Stimulated activated naive CD4-positive, alpha-beta T cell (primary cell): ENCODE measurements around the gene ZBTB45.
A peak's percentile ranks its signal among the peaks of the same experiment; 100 is the strongest.

Source experiments
- DNase-seq, 6 experiments: peaks; one replicate each; lab custom pipeline; 2025; lab: John Stamatoyannopoulos, UW

Gene ZBTB45

GRCh38 chr19:58519355-58520256, at the start of gene ZBTB45:
TSS of gene ZBTB45 (minus strand) at chr19:58519810. CDS start at chr19:58517673, 2,137 bp downstream.
- DNase-seq: peak; percentile 79 to 95 (median 88)

- no peak for DNase-seq
Measured at GRCh38 chr19:58568453-58569130, 49.0 kb upstream of the ZBTB45 start.

- no peak for DNase-seq
Measured at GRCh38 chr19:58566989-58567388, 47.4 kb upstream of the ZBTB45 start.

GRCh38 chr19:58563823-58564222, 44.2 kb upstream of the ZBTB45 start:
- DNase-seq: no peak

GRCh38 chr19:58563034-58563573, 43.5 kb upstream of the ZBTB45 start:
- no peak for DNase-seq

GRCh38 chr19:58562122-58563033, 42.8 kb upstream of the ZBTB45 start:
- DNase-seq: no peak

GRCh38 chr19:58561373-58562121, 41.9 kb upstream of the ZBTB45 start:
- no peak for DNase-seq

GRCh38 chr19:58560921-58561320, 41.3 kb upstream of the ZBTB45 start:
- DNase-seq: no peak

GRCh38 chr19:58560007-58560887, 40.6 kb upstream of the ZBTB45 start:
- no peak for DNase-seq

GRCh38 chr19:58559275-58560006, 39.8 kb upstream of the ZBTB45 start:
- DNase-seq: no peak

GRCh38 chr19:58558623-58559274, 39.1 kb upstream of the ZBTB45 start:
- no peak for DNase-seq

GRCh38 chr19:58558066-58558622, 38.5 kb upstream of the ZBTB45 start, which contains the start of gene UBE2M:
TSS of gene UBE2M (minus strand) at chr19:58558611. CDS start at chr19:58558381, 230 bp downstream.
- DNase-seq: no peak

- DNase-seq: no peak
Measured at GRCh38 chr19:58557221-58558065, 37.8 kb upstream of the ZBTB45 start.

GRCh38 chr19:58556622-58557220, 37.1 kb upstream of the ZBTB45 start:
- no peak for DNase-seq

- DNase-seq: no peak
Measured at GRCh38 chr19:58555920-58556621, 36.5 kb upstream of the ZBTB45 start.

GRCh38 chr19:58555369-58555885, 35.8 kb upstream of the ZBTB45 start:
- no peak for DNase-seq
